GM23248 (cell line): ENCODE measurements around the gene CNOT2.

Source experiments
- EZH2 ChIP-seq: fragments of 200-600 bp; sonication (generic); IDR thresholded peaks from 2 replicates; pipeline ENCODE4 v1.6.1; 2018; ENCODE audit warnings: antibody characterized with exemption, mild to moderate bottlenecking; ENCODE audit not compliant: insufficient read depth, poor library complexity, severe bottlenecking
- EZH2phosphoT487 ChIP-seq: fragments of 200-600 bp; sonication (generic); IDR thresholded peaks from 2 replicates; pipeline ENCODE4 v1.6.1; 2018; ENCODE audit warnings: antibody characterized with exemption, moderate library complexity, mild to moderate bottlenecking, low read depth; ENCODE audit not compliant: insufficient read depth

GRCh38 chr12:70364695-70365397 is 121.6 kb downstream of the CNOT2 start:
- TF ChIP-seq EZH2phosphoT487 = no peak
- TF ChIP-seq EZH2 = no peak
